Neural progenitor cell (in vitro differentiated cells): ENCODE measurements around the gene ANTXRL.

Experiments used
- CTCF ChIP-seq: fragments of 200-600 bp; sonication (generic); IDR thresholded peaks from 2 replicates; pipeline ENCODE4 v1.5.1; 2017; ENCODE audit warnings: antibody characterized with exemption, mild to moderate bottlenecking
- EZH2 ChIP-seq: fragments of 200-600 bp; sonication (generic); IDR thresholded peaks from 2 replicates; pipeline ENCODE4 v1.6.1; 2017; ENCODE audit warnings: antibody characterized with exemption, mild to moderate bottlenecking, moderate library complexity

GRCh38 chr10:46307281-46308112, 20.7 kb downstream of the ANTXRL start:
- TF ChIP-seq CTCF (no peak), EZH2 (no peak)
